Mesendoderm (in vitro differentiated cells): Measurements from ENCODE around the gene VTI1A.

Experiments
- DNase-seq: peaks from one replicate; pipeline ENCODE4 v3.0.0; 2013
- H2AK5ac ChIP-seq: 2 replicates; pipeline ENCODE4 v1.6.1; 2013; ENCODE audit warnings: low read length, inconsistent platforms
- H2BK120ac ChIP-seq: 2 replicates; pipeline ENCODE4 v1.6.1; 2013; ENCODE audit warnings: low read depth, mild to moderate bottlenecking, low read length, moderate library complexity, mixed read lengths
- H2BK15ac ChIP-seq: replicated peaks from 2 replicates; pipeline ENCODE4 v1.6.1; 2013; ENCODE audit warnings: low read depth, mild to moderate bottlenecking, moderate library complexity
- H2BK5ac ChIP-seq: 2 replicates; pipeline ENCODE4 v1.6.1; 2013; ENCODE audit warnings: low read length, inconsistent platforms
- H3K18ac ChIP-seq: 2 replicates; pipeline ENCODE4 v1.6.1; 2013; ENCODE audit warnings: mild to moderate bottlenecking, low read length, mixed read lengths
- H3K23ac ChIP-seq: one replicate; pipeline ENCODE4 v1.6.1; 2013; ENCODE audit warnings: low read length
- H3K27ac ChIP-seq: 2 replicates; pipeline ENCODE4 v1.5.1; 2013; ENCODE audit warnings: low read depth, mild to moderate bottlenecking, inconsistent platforms, low read length, moderate library complexity
- H3K27me3 ChIP-seq: 2 replicates; pipeline ENCODE4 v1.6.1; 2013; ENCODE audit warnings: low read length, control low read depth, mild to moderate bottlenecking, inconsistent platforms; ENCODE audit not compliant: insufficient read depth, poor library complexity
- H3K36me3 ChIP-seq: 2 replicates; pipeline ENCODE4 v1.6.1; 2013; ENCODE audit warnings: low read length, inconsistent platforms; ENCODE audit not compliant: control insufficient read depth, insufficient read depth
- H3K4ac ChIP-seq: one replicate; pipeline ENCODE4 v1.6.1; 2013; ENCODE audit warnings: low read depth, mild to moderate bottlenecking, low read length, moderate library complexity
- H3K4me1 ChIP-seq: 2 replicates; pipeline ENCODE4 v1.6.1; 2013; ENCODE audit warnings: low read depth, low read length, inconsistent platforms; ENCODE audit not compliant: control insufficient read depth
- H3K4me2 ChIP-seq: 2 replicates; pipeline ENCODE4 v1.6.1; 2013; ENCODE audit warnings: low read length
- H3K4me3 ChIP-seq: 2 replicates; pipeline ENCODE4 v1.5.1; 2013; ENCODE audit warnings: mild to moderate bottlenecking, low read length
- H3K56ac ChIP-seq: one replicate; pipeline ENCODE4 v1.6.1; 2013; ENCODE audit warnings: low read length
- H3K79me1 ChIP-seq: 2 replicates; pipeline ENCODE4 v1.6.1; 2013; ENCODE audit warnings: low read length, inconsistent platforms
- H3K79me2 ChIP-seq: 2 replicates; pipeline ENCODE4 v1.6.1; 2013; ENCODE audit warnings: mild to moderate bottlenecking, low read length; ENCODE audit not compliant: control insufficient read depth, insufficient read depth
- H3K9ac ChIP-seq: 2 replicates; pipeline ENCODE4 v1.6.1; 2013; ENCODE audit warnings: low read length, inconsistent platforms
- H4K5ac ChIP-seq: one replicate; pipeline ENCODE4 v1.6.1; 2013; ENCODE audit warnings: low read length
- H4K8ac ChIP-seq: one replicate; pipeline ENCODE4 v1.6.1; 2013; ENCODE audit warnings: low read depth, mild to moderate bottlenecking, control low read depth, low read length, moderate library complexity
- WGBS: extraction: QIAGEN DNeasy Blood & Tissue Kit; methylation state at CpG from one replicate; pipeline ENCODE4 v1.1.7; 2013; ENCODE audit warnings: low lambda C conversion rate, missing lambda C conversion rate; ENCODE audit not compliant: insufficient coverage; ENCODE audit errors: extremely low coverage; 5-methylcytosine and 5-hydroxymethylcytosine counted together

The VTI1A gene

GRCh38 chr10:112739592-112740353 lies 292.8 kb downstream of the VTI1A start:
- Histone ChIP-seq H3K36me3 (no peaks in the 10 kb centered on the region), H3K4me3 (no peak overlapping the region), H3K4me1 (no peaks in the 10 kb centered on the region), H3K4ac (no peak overlapping the region), H3K23ac (no peak overlapping the region), H4K8ac (no peak overlapping the region), H3K9ac (no peak overlapping the region), H3K79me1 (no peaks in the 10 kb centered on the region), H3K79me2 (no peaks in the 10 kb centered on the region), H2BK5ac (no peak overlapping the region), H3K27me3 (no peaks in the 10 kb centered on the region), H3K56ac (no peak overlapping the region), H3K4me2 (no peak overlapping the region), H3K27ac (no peak overlapping the region), H2BK120ac (no peak overlapping the region), H3K18ac (no peak overlapping the region), H4K5ac (no peak overlapping the region), H2AK5ac (no peak overlapping the region), H2BK15ac (no peak overlapping the region)
- no CpG with 5 or more reads among the region's 6 CpGs for WGBS
- no peak for DNase-seq

- Histone ChIP-seq H3K4me1 (no peaks in the 10 kb centered on the region), H2BK120ac (no peak overlapping the region), H3K18ac (no peak overlapping the region), H3K36me3 (no peaks in the 10 kb centered on the region), H3K9ac (no peak overlapping the region), H3K79me1 (no peaks in the 10 kb centered on the region), H3K4ac (no peak overlapping the region), H4K8ac (no peak overlapping the region), H3K23ac (no peak overlapping the region), H3K4me2 (no peak overlapping the region), H3K27me3 (no peaks in the 10 kb centered on the region), H3K4me3 (no peak overlapping the region), H2AK5ac (no peak overlapping the region), H2BK5ac (no peak overlapping the region), H3K56ac (no peak overlapping the region), H3K27ac (no peak overlapping the region), H3K79me2 (no peaks in the 10 kb centered on the region), H2BK15ac (no peak overlapping the region), H4K5ac (no peak overlapping the region)
- no peak for DNase-seq
- no CpG with 5 or more reads among the region's 3 CpGs for WGBS
Observed at GRCh38 chr10:112741830-112742402, 294.9 kb downstream of the VTI1A start.

- no peaks in the 10 kb centered on the region for H3K27me3 ChIP-seq
- H3K4me3 ChIP-seq: no peak overlapping the region
- H3K36me3 ChIP-seq: no peaks in the 10 kb centered on the region
- H3K9ac ChIP-seq: no peak overlapping the region
- H3K4me2 ChIP-seq: no peak overlapping the region
- DNase-seq: no peak
- no peak overlapping the region for H3K56ac ChIP-seq
- H3K4ac ChIP-seq: no peak overlapping the region
- H2BK120ac ChIP-seq: no peak overlapping the region
- H3K27ac ChIP-seq: no peak overlapping the region
- H3K4me1 ChIP-seq: no peaks in the 10 kb centered on the region
- no peak overlapping the region for H2BK15ac ChIP-seq
- H2BK5ac ChIP-seq: no peak overlapping the region
- no peaks in the 10 kb centered on the region for H3K79me2 ChIP-seq
- no peak overlapping the region for H2AK5ac ChIP-seq
- H4K8ac ChIP-seq: no peak overlapping the region
- no CpG with 5 or more reads among the region's 12 CpGs for WGBS
- H4K5ac ChIP-seq: no peak overlapping the region
- no peak overlapping the region for H3K18ac ChIP-seq
- no peak overlapping the region for H3K23ac ChIP-seq
- H3K79me1 ChIP-seq: no peaks in the 10 kb centered on the region
Observed at GRCh38 chr10:112744181-112745096, 297.4 kb downstream of the VTI1A start.

GRCh38 chr10:112746329-112746728 lies 299.3 kb downstream of the VTI1A start:
- Histone ChIP-seq H2AK5ac (no peak overlapping the region), H3K79me1 (no peaks in the 10 kb centered on the region), H3K9ac (no peak overlapping the region), H2BK5ac (no peak overlapping the region), H3K27ac (no peak overlapping the region), H2BK120ac (no peak overlapping the region), H3K4me3 (no peak overlapping the region), H3K4me2 (no peak overlapping the region), H3K56ac (no peak overlapping the region), H4K5ac (no peak overlapping the region), H3K4me1 (no peaks in the 10 kb centered on the region), H4K8ac (no peak overlapping the region), H3K23ac (no peak overlapping the region), H3K79me2 (no peaks in the 10 kb centered on the region), H2BK15ac (no peak overlapping the region), H3K36me3 (no peaks in the 10 kb centered on the region), H3K27me3 (no peaks in the 10 kb centered on the region), H3K4ac (no peak overlapping the region), H3K18ac (no peak overlapping the region)
- no CpG with 5 or more reads among the region's 7 CpGs for WGBS
- DNase-seq: no peak

GRCh38 chr10:112750427-112751167 lies 303.6 kb downstream of the VTI1A start:
- Histone ChIP-seq H3K9ac (no peak overlapping the region), H3K23ac (no peak overlapping the region), H3K79me1 (no peaks in the 10 kb centered on the region), H3K36me3 (no peaks in the 10 kb centered on the region), H3K4me3 (no peak overlapping the region), H2BK15ac (no peak overlapping the region), H3K4me2 (no peak overlapping the region), H3K27me3 (no peaks in the 10 kb centered on the region), H3K56ac (no peak overlapping the region), H2AK5ac (no peak overlapping the region), H2BK5ac (no peak overlapping the region), H3K27ac (no peak overlapping the region), H4K8ac (no peak overlapping the region), H3K4ac (no peak overlapping the region), H4K5ac (no peak overlapping the region), H3K18ac (no peak overlapping the region), H3K79me2 (no peaks in the 10 kb centered on the region), H2BK120ac (no peak overlapping the region), H3K4me1 (no peaks in the 10 kb centered on the region)
- no peak for DNase-seq
- WGBS: no CpG with 5 or more reads among the region's 6 CpGs
